Upper lobe of left lung (tissue), 4 donors: ENCODE measurements around the gene ENTREP3.

Experiments used
- CTCF ChIP-seq, 6 experiments: fragments of 450-650 bp in 4 of 6; fragments of 200-600 bp in 2 of 6; sonication (generic) in 2 of 6; IDR thresholded peaks; one replicate each; pipeline ENCODE4 v1.5.1; 2016 to 2019; ENCODE audit warnings: antibody characterized with exemption in 6 of 6
- POLR2A ChIP-seq, 4 donors: fragments of 450-650 bp; IDR thresholded peaks; one replicate each; pipeline ENCODE4 v1.5.1; 2016 to 2017; ENCODE audit warnings: antibody characterized with exemption in 4 of 4, mild to moderate bottlenecking in 2 of 4
- POLR2AphosphoS5 ChIP-seq, 2 donors: sonication (generic); formaldehyde crosslinking; IDR thresholded peaks; one replicate each; pipeline ENCODE4 v1.5.1; 2017; ENCODE audit warnings: antibody characterized with exemption in 2 of 2

DNA sequence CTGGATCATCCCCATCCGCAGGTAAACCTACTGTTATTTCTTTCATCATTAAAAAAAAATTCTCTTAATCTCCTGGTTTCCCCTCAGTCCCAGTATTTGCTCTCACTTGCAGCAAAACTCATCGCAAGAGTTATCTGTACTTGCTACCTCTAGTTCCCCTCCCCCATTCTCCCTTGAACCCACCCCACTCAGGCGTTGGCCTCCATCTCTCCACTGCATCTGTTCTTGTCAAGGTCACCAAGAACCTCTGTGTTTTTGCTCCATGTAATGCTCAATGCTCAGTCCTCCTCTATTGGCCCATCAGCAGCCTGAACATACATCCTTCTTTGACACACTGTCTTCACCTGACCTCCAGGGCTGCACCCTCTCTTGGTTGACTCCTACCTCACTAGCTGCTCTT, 41.4 kb upstream of the ENTREP3 start:
- TF ChIP-seq CTCF (IDR thresholded peaks at IDR 0.05), result no peak
- TF ChIP-seq POLR2AphosphoS5 (IDR thresholded peaks at IDR 0.05), result no peak
- TF ChIP-seq POLR2A (IDR thresholded peaks at IDR 0.05), result no peak
